Neuronal stem cell (in vitro differentiated cells): ENCODE results near the gene PKNOX2.

ENCODE experiments used
- DNase-seq: peaks from one replicate; pipeline ENCODE4 v3.0.0-alpha.2; 2013; ENCODE audit warnings: low spot score
- H2AFZ ChIP-seq: one replicate; pipeline ENCODE4 v1.6.1; 2013; ENCODE audit warnings: mild to moderate bottlenecking, low read length, inconsistent platforms
- H2AK5ac ChIP-seq: 2 replicates; pipeline ENCODE4 v1.6.1; 2013; ENCODE audit warnings: low read depth, mild to moderate bottlenecking, inconsistent platforms, low read length, moderate library complexity, mixed read lengths
- H2BK120ac ChIP-seq: 2 replicates; pipeline ENCODE4 v1.6.1; 2013; ENCODE audit warnings: low read depth, mild to moderate bottlenecking, inconsistent platforms, low read length, moderate library complexity, mixed read lengths
- H2BK12ac ChIP-seq: one replicate; pipeline ENCODE4 v1.6.1; 2013; ENCODE audit warnings: low read length, inconsistent platforms
- H2BK15ac ChIP-seq: 2 replicates; pipeline ENCODE4 v1.6.1; 2013; ENCODE audit warnings: mild to moderate bottlenecking, low read length, inconsistent platforms, mixed read lengths
- H2BK5ac ChIP-seq: one replicate; pipeline ENCODE4 v1.6.1; 2013; ENCODE audit warnings: inconsistent platforms, mild to moderate bottlenecking, low read length, moderate library complexity
- H3K14ac ChIP-seq: one replicate; pipeline ENCODE4 v1.6.1; 2013; ENCODE audit warnings: low read length, inconsistent platforms
- H3K18ac ChIP-seq: 2 replicates; pipeline ENCODE4 v1.6.1; 2013; ENCODE audit warnings: low read length, inconsistent platforms
- H3K23ac ChIP-seq: 2 replicates; pipeline ENCODE4 v1.6.1; 2013; ENCODE audit warnings: low read depth, mild to moderate bottlenecking, mixed read lengths, low read length, inconsistent platforms; ENCODE audit not compliant: poor library complexity
- H3K27ac ChIP-seq: replicated peaks from 3 replicates; pipeline ENCODE4 v1.5.1; 2013; ENCODE audit warnings: low read length, inconsistent platforms
- H3K27me3 ChIP-seq, 3 experiments: 2 replicates each; pipeline ENCODE4 v1.6.1; 2013; ENCODE audit warnings: low read length in 3 of 3, mild to moderate bottlenecking in 2 of 3, inconsistent platforms in 1 of 3, low read depth in 1 of 3, mixed read lengths in 1 of 3, moderate library complexity in 1 of 3; ENCODE audit not compliant: control insufficient read depth in 3 of 3, insufficient read depth in 3 of 3
- H3K36me3 ChIP-seq, 2 donors: replicated peaks in 1 of 2; 2 replicates each; pipeline ENCODE4 v1.6.1; 2013; ENCODE audit warnings: low read length in 2 of 2; ENCODE audit not compliant: control insufficient read depth in 2 of 2, insufficient read depth in 2 of 2
- H3K4ac ChIP-seq: 2 replicates; pipeline ENCODE4 v1.6.1; 2013; ENCODE audit warnings: inconsistent platforms, mild to moderate bottlenecking, low read length, moderate library complexity
- H3K4me1 ChIP-seq, 2 donors: 1 replicate in 1 of 2; 2 replicates in 1 of 2; pipeline ENCODE4 v1.6.1; 2013; ENCODE audit warnings: low read length in 2 of 2, low read depth in 1 of 2; ENCODE audit not compliant: control insufficient read depth in 2 of 2, insufficient read depth in 1 of 2
- H3K4me2 ChIP-seq: one replicate; pipeline ENCODE4 v1.6.1; 2013; ENCODE audit warnings: mild to moderate bottlenecking, low read length, inconsistent platforms; ENCODE audit not compliant: insufficient read depth, poor library complexity, severe bottlenecking
- H3K4me3 ChIP-seq, 2 donors: 2 replicates each; pipeline ENCODE4 v1.5.1; 2013; ENCODE audit warnings: low read length in 2 of 2, mild to moderate bottlenecking in 2 of 2, inconsistent platforms in 1 of 2, moderate library complexity in 1 of 2
- H3K79me1 ChIP-seq: one replicate; pipeline ENCODE4 v1.6.1; 2013; ENCODE audit warnings: low read depth, mild to moderate bottlenecking, inconsistent platforms, low read length, moderate library complexity
- H3K9ac ChIP-seq: one replicate; pipeline ENCODE4 v1.6.1; 2013; ENCODE audit warnings: mild to moderate bottlenecking, low read depth, low read length, inconsistent platforms; ENCODE audit not compliant: poor library complexity
- H3K9me3 ChIP-seq, 2 donors: replicated peaks in 1 of 2; 2 replicates each; pipeline versions ENCODE3 to v1.6.1; 2013; ENCODE audit warnings: low read length in 2 of 2, mild to moderate bottlenecking in 2 of 2, inconsistent platforms in 1 of 2, low read depth in 1 of 2, mixed read lengths in 1 of 2, moderate library complexity in 1 of 2; ENCODE audit not compliant: control insufficient read depth in 2 of 2, insufficient read depth in 1 of 2
- H4K8ac ChIP-seq: one replicate; pipeline ENCODE4 v1.6.1; 2013; ENCODE audit warnings: low read depth, mild to moderate bottlenecking, inconsistent platforms, low read length, moderate library complexity
- H4K91ac ChIP-seq: one replicate; pipeline ENCODE4 v1.6.1; 2013; ENCODE audit warnings: low read length, low read depth, mild to moderate bottlenecking, inconsistent platforms; ENCODE audit not compliant: poor library complexity
- WGBS, 2 donors: extraction: QIAGEN DNeasy Blood & Tissue Kit; methylation state at CpG; one replicate each; pipeline ENCODE4 v1.1.7; 2013; ENCODE audit warnings: missing lambda C conversion rate in 2 of 2, mixed read lengths in 1 of 2; ENCODE audit not compliant: insufficient read length in 2 of 2, insufficient replicate concordance in 1 of 2; ENCODE audit errors: extremely low coverage in 2 of 2; 5-methylcytosine and 5-hydroxymethylcytosine counted together

Gene PKNOX2

DNA sequence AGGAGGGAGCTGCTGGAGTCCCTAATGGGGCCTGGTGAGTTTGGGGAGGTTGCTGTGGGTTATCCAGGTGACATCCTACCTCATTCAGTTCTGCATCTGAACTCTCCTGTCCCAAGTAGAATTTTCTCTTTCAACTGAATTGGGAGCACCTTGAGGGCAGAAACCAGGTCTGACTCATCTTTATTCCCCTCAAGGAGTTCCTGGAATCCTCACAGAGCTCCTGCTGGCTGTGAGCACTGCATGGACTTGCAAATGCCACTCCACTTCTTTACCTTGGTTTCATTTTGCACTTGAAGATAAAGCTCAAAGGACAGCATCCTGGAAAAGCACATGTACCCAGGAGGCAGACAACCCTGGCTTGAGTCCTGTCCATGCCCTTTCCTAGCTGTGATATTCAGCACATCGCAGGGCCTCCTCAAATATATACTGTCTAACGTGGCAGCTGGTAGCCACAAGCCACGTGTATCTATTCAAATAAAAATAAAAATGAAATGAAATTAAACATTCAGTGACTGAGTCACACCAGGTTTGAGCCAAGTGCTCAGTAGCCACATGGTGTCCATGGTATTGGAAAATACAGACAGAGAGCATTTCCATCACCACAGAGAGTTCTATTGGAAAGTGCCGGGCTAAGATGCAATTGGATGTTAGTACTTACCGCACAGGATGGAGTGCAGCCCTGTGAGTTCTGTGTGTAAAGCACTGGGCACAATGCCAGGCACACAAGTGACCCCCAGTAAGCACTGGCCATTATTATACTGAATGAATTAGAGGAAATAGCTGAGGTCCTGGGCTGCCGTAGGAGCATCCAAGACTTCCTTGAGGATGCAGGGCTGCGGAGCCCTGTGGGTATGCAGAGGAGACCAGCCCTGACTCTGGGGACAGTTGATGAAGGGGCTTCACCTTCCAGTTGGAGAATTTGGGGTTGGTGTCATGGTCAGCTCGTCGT lies 149.0 kb downstream of the PKNOX2 start:
- peak overlapping the region; percentile 87 for H3K14ac ChIP-seq
- H3K23ac ChIP-seq, result no peak overlapping the region
- no peaks in the 10 kb centered on the region for H3K27me3 ChIP-seq
- H3K4me2 ChIP-seq, result no peak overlapping the region
- H3K4me1 ChIP-seq, result peaks cover 0 to 15% of the 10 kb centered on the region in 2 donors
- no peak overlapping the region for H3K4ac ChIP-seq
- no peak overlapping the region for H2AFZ ChIP-seq
- peak overlapping the region; percentile 78 for H2BK5ac ChIP-seq
- H3K9me3 ChIP-seq, result peaks cover 1 to 16% of the 10 kb centered on the region in 2 donors
- no peak overlapping the region for H3K4me3 ChIP-seq
- no peak overlapping the region for H3K27ac ChIP-seq
- no peak for DNase-seq
- H3K9ac ChIP-seq, result no peak overlapping the region
- WGBS, 2 donors, result no CpG with 5 or more reads among the region's 9 CpGs
- H2AK5ac ChIP-seq, result peak overlapping the region; percentile 80
- H4K8ac ChIP-seq, result no peak overlapping the region
- H3K18ac ChIP-seq, result peak overlapping the region; percentile 39
- H3K79me1 ChIP-seq, result no peaks in the 10 kb centered on the region
- peak overlapping the region; percentile 27 for H2BK15ac ChIP-seq
- H2BK120ac ChIP-seq, result no peak overlapping the region
- H2BK12ac ChIP-seq, result no peak overlapping the region
- H3K36me3 ChIP-seq, result peaks cover 0 to 4% of the 10 kb centered on the region in 2 donors
- no peak overlapping the region for H4K91ac ChIP-seq

DNA sequence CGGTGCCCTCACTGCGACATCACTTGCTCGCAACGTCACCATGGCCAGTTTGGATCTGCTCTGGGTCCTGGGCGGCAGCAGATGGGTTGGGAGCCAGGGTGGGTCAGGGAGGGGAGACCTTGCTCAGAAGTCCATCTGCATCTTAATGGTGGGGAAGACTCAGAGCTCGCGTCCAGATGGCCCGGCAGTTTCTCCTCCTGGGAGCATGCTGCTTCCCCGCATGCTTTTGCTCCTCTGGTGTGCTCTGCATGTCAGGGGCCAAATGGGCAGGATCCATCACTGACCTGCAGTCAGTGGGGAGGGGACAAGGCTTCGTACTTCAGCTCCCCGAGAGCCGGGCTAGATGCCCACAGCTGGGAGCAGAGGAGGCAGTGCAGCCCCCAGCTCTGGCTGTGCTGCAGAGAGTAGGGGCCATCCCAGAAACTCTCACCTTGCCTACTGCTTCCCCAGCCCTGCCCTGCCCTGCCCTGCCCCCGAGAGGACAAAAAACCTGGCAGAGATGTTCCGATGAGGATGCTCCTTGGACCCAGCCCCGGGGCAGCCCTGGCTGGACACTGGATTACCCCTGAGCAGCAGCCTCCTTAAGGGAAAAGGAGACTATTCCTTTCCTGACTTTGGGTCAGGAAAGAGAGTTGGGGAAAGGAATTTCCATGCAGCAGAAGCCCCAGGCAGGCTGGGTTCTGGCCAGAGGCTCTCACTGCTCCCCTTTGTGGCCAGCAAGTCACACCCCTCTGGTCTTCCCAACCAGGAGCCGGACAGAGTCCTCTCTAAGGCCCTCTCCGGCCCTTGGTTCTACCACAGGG lies 149.9 kb downstream of the PKNOX2 start:
- Histone ChIP-seq H3K4me1 (peaks cover 0 to 15% of the 10 kb centered on the region in 2 donors), H3K9me3 (peaks cover 1 to 18% of the 10 kb centered on the region in 2 donors), H4K8ac (no peak overlapping the region), H2AK5ac (peak overlapping the region; percentile 80), H3K4me2 (no peak overlapping the region), H2BK12ac (peak overlapping the region; percentile 82), H2BK5ac (peak overlapping the region; percentile 78), H3K23ac (peak overlapping the region; percentile 82), H3K18ac (peak overlapping the region; percentile 70), H3K27me3 (no peaks in the 10 kb centered on the region), H2BK120ac (peak overlapping the region; percentile 42), H3K14ac (peak overlapping the region; percentile 87), H2BK15ac (peak overlapping the region; percentile 27), H3K9ac (peak overlapping the region; percentile 74), H3K27ac (no peak overlapping the region), H3K79me1 (no peaks in the 10 kb centered on the region), H3K4ac (no peak overlapping the region), H2AFZ (no peak overlapping the region), H3K36me3 (peaks cover 0 to 4% of the 10 kb centered on the region in 2 donors), H3K4me3 (no peak overlapping the region), H4K91ac (no peak overlapping the region)
- no peak for DNase-seq
- no CpG with 5 or more reads among the region's 17 CpGs for WGBS, 2 donors

DNA sequence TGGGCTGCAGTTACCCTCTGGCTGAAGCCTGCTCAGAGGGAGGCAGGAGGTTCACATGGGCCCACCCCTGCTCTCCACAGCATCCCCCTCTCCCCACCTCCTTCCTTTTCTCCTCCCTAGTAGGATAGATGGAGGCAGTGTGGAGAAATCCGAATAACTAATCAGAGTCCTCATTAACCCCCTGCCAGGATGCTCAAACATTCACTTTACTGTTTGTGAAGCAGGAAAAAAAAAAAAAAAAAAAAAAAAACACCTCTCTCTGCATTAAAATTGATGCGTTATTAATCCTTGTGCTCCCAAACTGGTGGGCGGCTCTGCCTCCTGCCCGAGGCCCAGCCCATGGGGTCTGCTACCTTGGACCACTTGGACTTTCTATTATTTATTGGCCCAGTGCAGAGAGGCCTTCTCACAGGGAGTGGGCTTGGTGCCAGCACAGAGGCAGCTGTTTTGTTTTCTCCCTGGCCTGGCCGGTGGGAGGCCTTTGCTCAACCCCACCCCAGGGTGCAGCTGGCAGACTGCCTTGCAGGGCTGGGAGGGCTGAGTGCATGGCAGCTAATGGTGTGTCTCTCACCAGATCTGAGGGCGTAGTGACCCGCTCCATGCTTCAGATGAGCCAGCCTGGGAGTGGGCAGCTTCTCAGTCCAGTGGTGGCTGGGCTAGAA lies 150.7 kb downstream of the PKNOX2 start:
- Histone ChIP-seq H3K79me1 (no peaks in the 10 kb centered on the region), H3K4me1 (peaks cover 0 to 15% of the 10 kb centered on the region in 2 donors), H2BK120ac (no peak overlapping the region), H3K23ac (no peak overlapping the region), H4K91ac (no peak overlapping the region), H2AFZ (no peak overlapping the region), H3K4me2 (no peak overlapping the region), H3K27me3 (no peaks in the 10 kb centered on the region), H2AK5ac (peak overlapping the region; percentile 80), H2BK5ac (peak overlapping the region; percentile 78), H3K9me3 (peaks cover 1 to 18% of the 10 kb centered on the region in 2 donors), H3K4me3 (no peak overlapping the region), H2BK12ac (no peak overlapping the region), H2BK15ac (no peak overlapping the region), H3K18ac (peak overlapping the region; percentile 70), H3K9ac (peak overlapping the region; percentile 33), H3K27ac (no peak overlapping the region), H3K4ac (no peak overlapping the region), H3K36me3 (peaks cover 0 to 4% of the 10 kb centered on the region in 2 donors), H4K8ac (no peak overlapping the region), H3K14ac (no peak overlapping the region)
- WGBS, 2 donors, result no CpG with 5 or more reads among the region's 7 CpGs
- DNase-seq, result no peak
